ENCODE results near the gene RNF41. TPM values are rescaled to one million over a fixed set of nuclear protein-coding genes. Genes with fewer than 3 reads are reported as not detected.

The RNF41 gene
- total and polyA plus RNA-seq, 2 experiments from 2014 or later, result 39.4 to 125 TPM

- H3K36me3 ChIP-seq (ENCODE audit: low read depth), result peaks cover 15% of the 10 kb centered on the region
- H3K9me2 ChIP-seq (ENCODE audit: insufficient read depth), result no peaks in the 10 kb centered on the region
- peaks cover 50% of the 10 kb centered on the region for H3K79me2 ChIP-seq (ENCODE audit: insufficient read depth)
- H3K27ac ChIP-seq, result peak within 1 kb of the TSS; percentile 64
- H3K9me3 ChIP-seq (ENCODE audit: low read depth), result no peaks in the 10 kb centered on the region
- H3K4me3 ChIP-seq, result peak within 1 kb of the TSS; percentile 100
- H3K9ac ChIP-seq, result peak within 1 kb of the TSS; percentile 83
- peaks cover 8% of the 10 kb centered on the region; the same call in 1 of the 2 replicates for H3F3A ChIP-seq (ENCODE audit: insufficient read depth)
- peaks cover 11% of the 10 kb centered on the region; the same call in 1 of the 2 replicates for H3K4me1 ChIP-seq (ENCODE audit: insufficient read depth)
- peak within 1 kb of the TSS; percentile 100 for H2AFZ ChIP-seq
- in situ Hi-C loops (cut with MboI), result no loop called here
- TF ChIP-seq EZH2phosphoT487 (IDR thresholded peaks at IDR 0.05; ENCODE audit: insufficient read depth, low read depth) (no peak), EZH2 (IDR thresholded peaks at IDR 0.05; ENCODE audit: insufficient read depth, poor library complexity, severe bottlenecking) (no peak)
- WGBS, 2 experiments (ENCODE audit: low coverage in 1 of 2, low lambda C conversion rate in 2 of 2, missing lambda C conversion rate in 2 of 2), result 1% methylated on average over 28 to 74 of the region's 93 CpGs
- H3K27me3 ChIP-seq (replicated peaks; ENCODE audit: insufficient read depth), result no peaks in the 10 kb centered on the region
- peak within 1 kb of the TSS; percentile 100 for H3K4me2 ChIP-seq (ENCODE audit: unreplicated experiment)
- no peaks in the 10 kb centered on the region for H4K20me1 ChIP-seq (ENCODE audit: insufficient read depth)
- peak; percentile 95 for DNase-seq
Measured at GRCh38 chr12:56189099-56189917, 32.4 kb downstream of the RNF41 start, which contains the start of gene SMARCC2. SMARCC2 (minus strand) TSS chr12:56189483; CDS start chr12:56189461, 22 bp downstream.

GRCh38 chr12:56188778-56189098 is 33.0 kb downstream of the RNF41 start:
- Histone ChIP-seq H3K4me1 (ENCODE audit: insufficient read depth) (peaks cover 11% of the 10 kb centered on the region; the same call in 1 of the 2 replicates), H3K4me3 (peak overlapping the region; percentile 100), H2AFZ (peak overlapping the region; percentile 74), H3K9ac (peak overlapping the region; percentile 77), H3K79me2 (ENCODE audit: insufficient read depth) (peaks cover 51% of the 10 kb centered on the region), H3K27me3 (replicated peaks; ENCODE audit: insufficient read depth) (no peaks in the 10 kb centered on the region), H3K9me3 (ENCODE audit: low read depth) (no peaks in the 10 kb centered on the region), H3K4me2 (ENCODE audit: unreplicated experiment) (peak overlapping the region; percentile 94), H3F3A (ENCODE audit: insufficient read depth) (peaks cover 3% of the 10 kb centered on the region; the same call in 1 of the 2 replicates), H3K9me2 (ENCODE audit: insufficient read depth) (no peaks in the 10 kb centered on the region), H4K20me1 (ENCODE audit: insufficient read depth) (no peaks in the 10 kb centered on the region), H3K36me3 (ENCODE audit: low read depth) (peaks cover 20% of the 10 kb centered on the region), H3K27ac (no peak overlapping the region)
- no peak for TF ChIP-seq EZH2 (IDR thresholded peaks at IDR 0.05; ENCODE audit: insufficient read depth, poor library complexity, severe bottlenecking)
- in situ Hi-C loops (cut with MboI), result no loop called here
- WGBS, 2 experiments (ENCODE audit: low coverage in 1 of 2, low lambda C conversion rate in 2 of 2, missing lambda C conversion rate in 2 of 2), result 1 to 3% methylated on average over 16 to 17 of the region's 17 CpGs
- DNase-seq, result peak; percentile 36

- H3F3A ChIP-seq (ENCODE audit: insufficient read depth), result peaks cover 3% of the 10 kb centered on the region; the same call in 1 of the 2 replicates
- peak overlapping the region; percentile 74 for H2AFZ ChIP-seq
- no peaks in the 10 kb centered on the region for H4K20me1 ChIP-seq (ENCODE audit: insufficient read depth)
- no peak overlapping the region for H3K27ac ChIP-seq
- no peaks in the 10 kb centered on the region for H3K9me2 ChIP-seq (ENCODE audit: insufficient read depth)
- WGBS, 2 experiments (ENCODE audit: low coverage in 1 of 2, low lambda C conversion rate in 2 of 2, missing lambda C conversion rate in 2 of 2), result 3 to 4% methylated on average over 10 of the region's 10 CpGs
- H3K4me1 ChIP-seq (ENCODE audit: insufficient read depth), result peaks cover 11% of the 10 kb centered on the region; the same call in 1 of the 2 replicates
- peak overlapping the region; percentile 100 for H3K4me3 ChIP-seq
- TF ChIP-seq EZH2 (IDR thresholded peaks at IDR 0.05; ENCODE audit: insufficient read depth, poor library complexity, severe bottlenecking) (no peak), EZH2phosphoT487 (IDR thresholded peaks at IDR 0.05; ENCODE audit: insufficient read depth, low read depth) (no peak)
- in situ Hi-C loops (cut with MboI), result no loop called here
- H3K9ac ChIP-seq, result peak overlapping the region; percentile 77
- no peaks in the 10 kb centered on the region for H3K27me3 ChIP-seq (replicated peaks; ENCODE audit: insufficient read depth)
- peaks cover 51% of the 10 kb centered on the region for H3K79me2 ChIP-seq (ENCODE audit: insufficient read depth)
- peak overlapping the region; percentile 94 for H3K4me2 ChIP-seq (ENCODE audit: unreplicated experiment)
- peak; percentile 44 for DNase-seq
- H3K36me3 ChIP-seq (ENCODE audit: low read depth), result peaks cover 25% of the 10 kb centered on the region
- no peaks in the 10 kb centered on the region for H3K9me3 ChIP-seq (ENCODE audit: low read depth)
Measured at GRCh38 chr12:56188131-56188777, 33.5 kb downstream of the RNF41 start.

- Histone ChIP-seq H3K79me2 (ENCODE audit: insufficient read depth) (peaks cover 51% of the 10 kb centered on the region), H3K4me1 (ENCODE audit: insufficient read depth) (peaks cover 11% of the 10 kb centered on the region; the same call in 1 of the 2 replicates), H3F3A (ENCODE audit: insufficient read depth) (no peaks in the 10 kb centered on the region; the same call in 1 of the 2 replicates), H3K4me2 (ENCODE audit: unreplicated experiment) (peak overlapping the region; percentile 94), H3K27ac (no peak overlapping the region), H3K27me3 (replicated peaks; ENCODE audit: insufficient read depth) (no peaks in the 10 kb centered on the region), H3K36me3 (ENCODE audit: low read depth) (peaks cover 34% of the 10 kb centered on the region), H2AFZ (no peak overlapping the region), H3K9me2 (ENCODE audit: insufficient read depth) (no peaks in the 10 kb centered on the region), H3K4me3 (no peak overlapping the region), H4K20me1 (ENCODE audit: insufficient read depth) (no peaks in the 10 kb centered on the region), H3K9me3 (ENCODE audit: low read depth) (no peaks in the 10 kb centered on the region), H3K9ac (no peak overlapping the region)
- in situ Hi-C loops (cut with MboI), result no loop called here
- 60 to 78% methylated on average over 2 of the region's 2 CpGs for WGBS, 2 experiments (ENCODE audit: low coverage in 1 of 2, low lambda C conversion rate in 2 of 2, missing lambda C conversion rate in 2 of 2)
- DNase-seq, result no peak
- no peak for TF ChIP-seq EZH2phosphoT487 (IDR thresholded peaks at IDR 0.05; ENCODE audit: insufficient read depth, low read depth)
- TF ChIP-seq EZH2 (IDR thresholded peaks at IDR 0.05; ENCODE audit: insufficient read depth, poor library complexity, severe bottlenecking), result no peak
Measured at GRCh38 chr12:56186957-56187356, 34.8 kb downstream of the RNF41 start.

Measured in GM23248 (cell line).